SK-N-SH (cell line): ENCODE results near the gene ASAP3. TPM values are rescaled to one million over a fixed set of nuclear protein-coding genes. Genes with fewer than 3 reads are reported as not detected.

Experiments
- CTCF ChIA-PET: fragments of 300-600, 350-600 bp; formaldehyde crosslinking; extraction: SDS; loops from one replicate; lab custom pipeline; 2021; lab: Yijun Ruan, JAX
- POLR2A ChIA-PET: fragments of 350-600 bp; sonication (Branson Sonifier 250); formaldehyde crosslinking; extraction: SDS; loops from one replicate; lab custom pipeline; 2020; ENCODE audit warnings: antibody characterized with exemption, inconsistent platforms; lab: Yijun Ruan, JAX
- DNase-seq: peaks from one replicate; pipeline ENCODE4 v3.0.0; 2012
- H2AFZ ChIP-seq: fragments of 200-600 bp; sonication (generic); 2 replicates; pipeline ENCODE4 v1.8.1; 2016; ENCODE audit warnings: antibody characterized with exemption, mild to moderate bottlenecking, low read depth
- H3F3A ChIP-seq: fragments of 200-600 bp; sonication (generic); replicated peaks from 2 replicates; pipeline ENCODE3; 2016; ENCODE audit warnings: antibody characterized with exemption, mild to moderate bottlenecking; ENCODE audit not compliant: insufficient read depth
- H3K27ac ChIP-seq, 2 experiments: fragments of 200-500 bp in 1 of 2; fragments of 200-600 bp in 1 of 2; sonication (Bioruptor generic) in 1 of 2; sonication (generic), shearing (Covaris generic) in 1 of 2; 2 replicates each; pipeline versions ENCODE4 v1.5.1 to v1.6.1; 2014 to 2016; ENCODE audit warnings: low read depth in 2 of 2, inconsistent platforms in 1 of 2, low read length in 1 of 2, mild to moderate bottlenecking in 1 of 2, mixed read lengths in 1 of 2
- H3K27me3 ChIP-seq: fragments of 200-600 bp; sonication (generic), shearing (Covaris generic); 2 replicates; pipeline ENCODE4 v1.6.1; 2016; ENCODE audit warnings: mixed run types; ENCODE audit not compliant: insufficient read depth
- H3K36me3 ChIP-seq, 2 experiments: fragments of 200-500 bp in 1 of 2; fragments of 200-600 bp in 1 of 2; sonication (Bioruptor generic) in 1 of 2; sonication (generic) in 1 of 2; replicated peaks in 1 of 2; 2 replicates each; pipeline versions ENCODE3 to v1.5.1; 2014 to 2016; ENCODE audit warnings: low read length in 1 of 2, mild to moderate bottlenecking in 1 of 2; ENCODE audit not compliant: insufficient read depth in 2 of 2, control insufficient read depth in 1 of 2
- H3K4me1 ChIP-seq, 2 experiments: fragments of 200-500 bp in 1 of 2; fragments of 200-600 bp in 1 of 2; sonication (Bioruptor generic) in 1 of 2; sonication (generic), shearing (Covaris generic) in 1 of 2; 2 replicates each; pipeline versions ENCODE4 v1.5.1 to v1.6.1; 2014 to 2016; ENCODE audit warnings: low read depth in 1 of 2, low read length in 1 of 2, mixed run types in 1 of 2; ENCODE audit not compliant: insufficient read depth in 2 of 2, control insufficient read depth in 1 of 2
- H3K4me2 ChIP-seq: fragments of 200-600 bp; sonication (generic), shearing (Covaris generic); 2 replicates; pipeline ENCODE4 v1.6.1; 2017; ENCODE audit warnings: mixed run types
- H3K4me3 ChIP-seq, 2 experiments: fragments of 200-500 bp in 1 of 2; fragments of 200-600 bp in 1 of 2; sonication (Bioruptor generic) in 1 of 2; sonication (generic), shearing (Covaris generic) in 1 of 2; 2 replicates each; pipeline versions ENCODE4 v1.5.1 to v1.8.1; 2014 to 2016; ENCODE audit warnings: low read depth in 2 of 2, inconsistent platforms in 1 of 2, low read length in 1 of 2, mild to moderate bottlenecking in 1 of 2, mixed read lengths in 1 of 2, moderate library complexity in 1 of 2
- H3K79me2 ChIP-seq: fragments of 200-600 bp; sonication (generic); 2 replicates; pipeline ENCODE4 v1.8.1; 2017; ENCODE audit warnings: mild to moderate bottlenecking; ENCODE audit not compliant: insufficient read depth
- H3K9ac ChIP-seq: fragments of 200-600 bp; sonication (generic); 2 replicates; pipeline ENCODE4 v1.6.1; 2017; ENCODE audit warnings: mixed run types
- H3K9me2 ChIP-seq: fragments of 200-600 bp; sonication (generic); 2 replicates; pipeline ENCODE4 v1.6.1; 2017; ENCODE audit warnings: mixed run types
- H3K9me3 ChIP-seq: fragments of 200-600 bp; sonication (generic); 2 replicates; pipeline ENCODE4 v1.6.1; 2017; ENCODE audit warnings: mixed run types, mild to moderate bottlenecking, moderate library complexity
- H4K20me1 ChIP-seq: fragments of 200-600 bp; sonication (generic); 2 replicates; pipeline ENCODE4 v1.6.1; 2017; ENCODE audit warnings: mild to moderate bottlenecking, mixed run types; ENCODE audit not compliant: insufficient read depth
- CHD2 ChIP-seq: fragments of 150-350 bp; IDR thresholded peaks from 2 replicates; pipeline ENCODE4 v1.6.1; 2018; ENCODE audit warnings: low read length; ENCODE audit not compliant: partially characterized antibody
- ELF1 ChIP-seq: IDR thresholded peaks from 2 replicates; pipeline ENCODE4 v1.4.0; 2012
- EP300 ChIP-seq, 2 experiments: IDR thresholded peaks; 2 replicates each; pipeline versions ENCODE4 v1.4.0 to v1.6.1; 2012; ENCODE audit warnings: borderline replicate concordance in 1 of 2, low read depth in 1 of 2, low read length in 1 of 2
- EZH2phosphoT487 ChIP-seq: fragments of 200-600 bp; sonication (generic); IDR thresholded peaks from 2 replicates; pipeline ENCODE4 v1.6.1; 2017; ENCODE audit warnings: low read depth, mixed run types, mild to moderate bottlenecking, antibody characterized with exemption, moderate library complexity, borderline replicate concordance
- FOSL2 ChIP-seq: IDR thresholded peaks from 2 replicates; pipeline ENCODE4 v1.4.0; 2012; ENCODE audit warnings: low read depth, mild to moderate bottlenecking, moderate library complexity, borderline replicate concordance
- FOXJ3 ChIP-seq: sonication (generic); formaldehyde crosslinking; IDR thresholded peaks from 2 replicates; pipeline ENCODE4 v1.5.1; 2020; ENCODE audit warnings: mild to moderate bottlenecking, missing genetic modification reagents
- FOXM1 ChIP-seq: IDR thresholded peaks from 2 replicates; pipeline ENCODE4 v1.4.0; 2012; ENCODE audit warnings: low read depth, mild to moderate bottlenecking
- GABPA ChIP-seq: IDR thresholded peaks from 2 replicates; pipeline ENCODE4 v1.4.0; 2012; ENCODE audit warnings: low read depth, mild to moderate bottlenecking
- GATA2 ChIP-seq: sonication (generic); formaldehyde crosslinking; IDR thresholded peaks from 2 replicates; pipeline ENCODE4 v1.5.0; 2020; ENCODE audit warnings: mild to moderate bottlenecking, missing genetic modification reagents
- MEF2A ChIP-seq: IDR thresholded peaks from 2 replicates; pipeline ENCODE4 v1.4.0; 2012; ENCODE audit warnings: low read depth, borderline replicate concordance
- MXI1 ChIP-seq: IDR thresholded peaks from 2 replicates; pipeline ENCODE4 v1.6.1; 2012; ENCODE audit warnings: mild to moderate bottlenecking, low read depth, low read length, improper control_type of control experiment
- NFIC ChIP-seq: IDR thresholded peaks from 2 replicates; pipeline ENCODE4 v1.4.0; 2012; ENCODE audit warnings: borderline replicate concordance
- NRF1 ChIP-seq: IDR thresholded peaks from 2 replicates; pipeline ENCODE4 v1.6.1; 2012; ENCODE audit warnings: low read depth, mild to moderate bottlenecking, low read length
- POLR2AphosphoS5 ChIP-seq: IDR thresholded peaks from 2 replicates; pipeline ENCODE4 v1.6.1; 2012; ENCODE audit warnings: low read depth, low read length
- RCOR1 ChIP-seq: fragments of 150-350 bp; IDR thresholded peaks from 2 replicates; pipeline ENCODE4 v1.6.1; 2017; ENCODE audit warnings: antibody characterized with exemption, low read length
- SIN3A ChIP-seq: IDR thresholded peaks from 2 replicates; pipeline ENCODE4 v1.6.1; 2012; ENCODE audit warnings: low read depth, mild to moderate bottlenecking, low read length, moderate library complexity, borderline replicate concordance
- TAF1 ChIP-seq: IDR thresholded peaks from 2 replicates; pipeline ENCODE4 v1.6.1; 2012; ENCODE audit warnings: low read depth, mild to moderate bottlenecking, low read length, moderate library complexity, borderline replicate concordance
- TCF12 ChIP-seq: IDR thresholded peaks from 2 replicates; pipeline ENCODE4 v1.4.0; 2012
- TEAD4 ChIP-seq: IDR thresholded peaks from 2 replicates; pipeline ENCODE4 v1.4.0; 2012; ENCODE audit warnings: mild to moderate bottlenecking, borderline replicate concordance; ENCODE audit not compliant: insufficient read depth
- YY1 ChIP-seq: IDR thresholded peaks from 2 replicates; pipeline ENCODE4 v1.4.0; 2012; ENCODE audit warnings: low read depth, mild to moderate bottlenecking
- WGBS: methylation state at CpG from one replicate; pipeline ENCODE4 v1.1.6; 2017; ENCODE audit warnings: low lambda C conversion rate; 5-methylcytosine and 5-hydroxymethylcytosine counted together
- polyA plus RNA-seq, 3 experiments: library from polyadenylated mRNA; depleted of rRNA; stranded (reverse); fragments of >200 nt; gene quantifications; 2 replicates each; pipeline ENCODE4 v1.2.3, GENCODE V29; 2012
- TF ChIP-seq, protein P1 (sequence below): fragments of 200-600 bp; sonication (generic); IDR thresholded peaks from 2 replicates; pipeline ENCODE4 v1.6.1; 2017; ENCODE audit warnings: antibody characterized with exemption, mild to moderate bottlenecking, moderate library complexity
- TF ChIP-seq, protein P2 (sequence below): fragments of 150-350 bp; IDR thresholded peaks from 2 replicates; pipeline ENCODE4 v1.6.1; 2016; ENCODE audit warnings: mild to moderate bottlenecking, low read depth, low read length
- TF ChIP-seq, protein P3 (sequence below): IDR thresholded peaks from 2 replicates; pipeline ENCODE4 v1.4.0; 2012; ENCODE audit warnings: low read depth, borderline replicate concordance
- TF ChIP-seq, protein P4 (sequence below): IDR thresholded peaks from 2 replicates; pipeline ENCODE4 v1.4.0; 2012; ENCODE audit warnings: low read depth
- TF ChIP-seq, protein P5 (sequence below): IDR thresholded peaks from 2 replicates; pipeline ENCODE4; 2012
- TF ChIP-seq, protein P6 (sequence below): fragments of 150-350 bp; IDR thresholded peaks from 2 replicates; pipeline ENCODE4 v1.6.1; 2017; ENCODE audit warnings: antibody characterized with exemption, low read length, low read depth, borderline replicate concordance

The ASAP3 gene
- polyA plus RNA-seq, 1 of the 3 experiments (the other 2 are of a cell fraction), result 19.6 TPM

DNA sequence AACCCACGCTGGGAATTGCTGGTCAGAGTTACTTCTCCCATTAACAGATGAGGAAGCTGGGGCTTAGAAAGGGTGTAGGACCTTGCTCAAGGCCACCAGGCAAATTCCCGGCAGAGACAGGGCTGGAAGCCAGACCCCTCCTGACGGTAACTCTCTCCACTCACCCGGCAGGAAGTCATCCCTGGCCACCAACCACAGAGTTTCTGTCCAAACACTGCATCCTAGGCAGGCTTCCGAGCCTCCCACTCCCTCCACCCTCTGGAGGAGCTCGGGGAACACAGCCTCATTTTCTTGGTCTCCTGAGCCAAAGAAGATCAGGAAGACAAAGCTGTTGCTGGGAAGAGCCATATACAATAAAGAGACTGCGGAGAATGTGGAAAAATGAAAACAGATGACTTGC is 89.3 kb downstream of the ASAP3 start:
- H3K79me2 ChIP-seq, result no peaks in the 10 kb centered on the region
- H3F3A ChIP-seq, result peaks cover 31% of the 10 kb centered on the region
- H2AFZ ChIP-seq, result peak overlapping the region; percentile 25; the same call in 1 of the 2 replicates
- no peaks in the 10 kb centered on the region for H3K9me3 ChIP-seq
- H3K4me1 ChIP-seq, result peaks cover 6 to 20% of the 10 kb centered on the region in 2 experiments; a peak in 3 of 4 replicates
- no peaks in the 10 kb centered on the region for H4K20me1 ChIP-seq
- POLR2A ChIA-PET, result interaction anchor here (1.0 kb wide), 1 partner anchor 10 kb away, joined by 3 read pairs; no protein-coding TSS in a partner anchor
- no peaks in the 10 kb centered on the region for H3K27me3 ChIP-seq
- peak overlapping the region; percentile 70 to 88 for H3K27ac ChIP-seq
- DNase-seq, result peak; percentile 50
- no peaks in the 10 kb centered on the region for H3K36me3 ChIP-seq
- H3K4me3 ChIP-seq, result peak overlapping the region in 1 of 2 experiments; percentile 26; a peak in 2 of 4 replicates
- no peak for TF ChIP-seq FOSL2
- TF ChIP-seq RCOR1, result no peak
- TF ChIP-seq MXI1, result no peak
- 0 out of 2 replicates have a peak, but pooled peaks have one; percentile 42 for TF ChIP-seq POLR2AphosphoS5
- TF ChIP-seq, protein P1, sequence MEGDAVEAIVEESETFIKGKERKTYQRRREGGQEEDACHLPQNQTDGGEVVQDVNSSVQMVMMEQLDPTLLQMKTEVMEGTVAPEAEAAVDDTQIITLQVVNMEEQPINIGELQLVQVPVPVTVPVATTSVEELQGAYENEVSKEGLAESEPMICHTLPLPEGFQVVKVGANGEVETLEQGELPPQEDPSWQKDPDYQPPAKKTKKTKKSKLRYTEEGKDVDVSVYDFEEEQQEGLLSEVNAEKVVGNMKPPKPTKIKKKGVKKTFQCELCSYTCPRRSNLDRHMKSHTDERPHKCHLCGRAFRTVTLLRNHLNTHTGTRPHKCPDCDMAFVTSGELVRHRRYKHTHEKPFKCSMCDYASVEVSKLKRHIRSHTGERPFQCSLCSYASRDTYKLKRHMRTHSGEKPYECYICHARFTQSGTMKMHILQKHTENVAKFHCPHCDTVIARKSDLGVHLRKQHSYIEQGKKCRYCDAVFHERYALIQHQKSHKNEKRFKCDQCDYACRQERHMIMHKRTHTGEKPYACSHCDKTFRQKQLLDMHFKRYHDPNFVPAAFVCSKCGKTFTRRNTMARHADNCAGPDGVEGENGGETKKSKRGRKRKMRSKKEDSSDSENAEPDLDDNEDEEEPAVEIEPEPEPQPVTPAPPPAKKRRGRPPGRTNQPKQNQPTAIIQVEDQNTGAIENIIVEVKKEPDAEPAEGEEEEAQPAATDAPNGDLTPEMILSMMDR, result no peak
- TF ChIP-seq, protein P2, sequence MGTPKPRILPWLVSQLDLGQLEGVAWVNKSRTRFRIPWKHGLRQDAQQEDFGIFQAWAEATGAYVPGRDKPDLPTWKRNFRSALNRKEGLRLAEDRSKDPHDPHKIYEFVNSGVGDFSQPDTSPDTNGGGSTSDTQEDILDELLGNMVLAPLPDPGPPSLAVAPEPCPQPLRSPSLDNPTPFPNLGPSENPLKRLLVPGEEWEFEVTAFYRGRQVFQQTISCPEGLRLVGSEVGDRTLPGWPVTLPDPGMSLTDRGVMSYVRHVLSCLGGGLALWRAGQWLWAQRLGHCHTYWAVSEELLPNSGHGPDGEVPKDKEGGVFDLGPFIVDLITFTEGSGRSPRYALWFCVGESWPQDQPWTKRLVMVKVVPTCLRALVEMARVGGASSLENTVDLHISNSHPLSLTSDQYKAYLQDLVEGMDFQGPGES, result no peak
- TF ChIP-seq EZH2phosphoT487, result no peak
- TF ChIP-seq TAF1, result peak; percentile 41
- TF ChIP-seq, protein P3, sequence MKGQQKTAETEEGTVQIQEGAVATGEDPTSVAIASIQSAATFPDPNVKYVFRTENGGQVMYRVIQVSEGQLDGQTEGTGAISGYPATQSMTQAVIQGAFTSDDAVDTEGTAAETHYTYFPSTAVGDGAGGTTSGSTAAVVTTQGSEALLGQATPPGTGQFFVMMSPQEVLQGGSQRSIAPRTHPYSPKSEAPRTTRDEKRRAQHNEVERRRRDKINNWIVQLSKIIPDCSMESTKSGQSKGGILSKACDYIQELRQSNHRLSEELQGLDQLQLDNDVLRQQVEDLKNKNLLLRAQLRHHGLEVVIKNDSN, result no peak
- no peak for TF ChIP-seq MEF2A
- TF ChIP-seq GATA2 (CRISPR knock-in tag), result no peak
- peak; percentile 43; the same call in 1 of the 2 replicates for TF ChIP-seq NFIC
- TF ChIP-seq FOXJ3, result no peak
- TF ChIP-seq, protein P4, sequence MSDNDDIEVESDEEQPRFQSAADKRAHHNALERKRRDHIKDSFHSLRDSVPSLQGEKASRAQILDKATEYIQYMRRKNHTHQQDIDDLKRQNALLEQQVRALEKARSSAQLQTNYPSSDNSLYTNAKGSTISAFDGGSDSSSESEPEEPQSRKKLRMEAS, result no peak
- TF ChIP-seq NRF1, result no peak
- no peak; the same call in 1 of the 2 replicates for TF ChIP-seq GABPA
- peak in 1 of 2 experiments; percentile 1; a peak in 1 of 4 replicates for TF ChIP-seq EP300 (IDR thresholded peaks at IDR 0.05; ENCODE audit: borderline replicate concordance in 1 of 2, low read depth in 1 of 2, low read length in 1 of 2)
- no peak for TF ChIP-seq TCF12
- no peak for TF ChIP-seq FOXM1
- TF ChIP-seq ELF1, result no peak
- no peak for TF ChIP-seq YY1
- no peak for TF ChIP-seq TEAD4
- no peak for TF ChIP-seq SIN3A
- TF ChIP-seq, protein P5, sequence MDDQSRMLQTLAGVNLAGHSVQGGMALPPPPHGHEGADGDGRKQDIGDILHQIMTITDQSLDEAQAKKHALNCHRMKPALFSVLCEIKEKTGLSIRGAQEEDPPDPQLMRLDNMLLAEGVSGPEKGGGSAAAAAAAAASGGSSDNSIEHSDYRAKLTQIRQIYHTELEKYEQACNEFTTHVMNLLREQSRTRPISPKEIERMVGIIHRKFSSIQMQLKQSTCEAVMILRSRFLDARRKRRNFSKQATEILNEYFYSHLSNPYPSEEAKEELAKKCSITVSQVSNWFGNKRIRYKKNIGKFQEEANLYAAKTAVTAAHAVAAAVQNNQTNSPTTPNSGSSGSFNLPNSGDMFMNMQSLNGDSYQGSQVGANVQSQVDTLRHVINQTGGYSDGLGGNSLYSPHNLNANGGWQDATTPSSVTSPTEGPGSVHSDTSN, result no peak
- TF ChIP-seq CHD2, result no peak
- TF ChIP-seq, protein P6, sequence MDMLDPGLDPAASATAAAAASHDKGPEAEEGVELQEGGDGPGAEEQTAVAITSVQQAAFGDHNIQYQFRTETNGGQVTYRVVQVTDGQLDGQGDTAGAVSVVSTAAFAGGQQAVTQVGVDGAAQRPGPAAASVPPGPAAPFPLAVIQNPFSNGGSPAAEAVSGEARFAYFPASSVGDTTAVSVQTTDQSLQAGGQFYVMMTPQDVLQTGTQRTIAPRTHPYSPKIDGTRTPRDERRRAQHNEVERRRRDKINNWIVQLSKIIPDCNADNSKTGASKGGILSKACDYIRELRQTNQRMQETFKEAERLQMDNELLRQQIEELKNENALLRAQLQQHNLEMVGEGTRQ, result no peak
- H3K4me2 ChIP-seq, result peak overlapping the region; percentile 66
- H3K9me2 ChIP-seq, result no peaks in the 10 kb centered on the region
- WGBS, result 23% methylated on average over 7 of the region's 7 CpGs
- CTCF ChIA-PET, result interaction anchor here (1.2 to 3.0 kb wide), 2 partner anchors 9 to 24 kb away, joined by 4 to 31 read pairs; no protein-coding TSS in a partner anchor
- H3K9ac ChIP-seq, result peak overlapping the region; percentile 32; the same call in 1 of the 2 replicates
